T-helper 2 cell treated with Interferon-gamma antibody and Interleukin-4, amounts not matched to agents 5 μg/mL and 100 μg/mL, for 36 hours (primary cell): Measurements from ENCODE around the gene METTL27.
"Not testable (repeated sequence)": the region's sequence is repeated elsewhere in the genome, so short reads cannot be mapped to it uniquely, and the experiment has no call there.

Experiments
- DNase-seq: peaks from one replicate; pipeline ENCODE4 v3.0.0; 2021; ENCODE audit warnings: low spot score
- H3K27ac Mint-ChIP-seq: one replicate; pipeline ENCODE4 v1.8.0; 2021; ENCODE audit warnings: mild to moderate bottlenecking, mixed read lengths
- H3K27me3 Mint-ChIP-seq: one replicate; pipeline ENCODE4 v1.8.0; 2021; ENCODE audit warnings: low read depth, mixed read lengths
- H3K36me3 Mint-ChIP-seq: one replicate; pipeline ENCODE4 v1.8.0; 2021; ENCODE audit warnings: low read depth, mixed read lengths
- H3K4me1 Mint-ChIP-seq: one replicate; pipeline ENCODE4 v1.8.0; 2021; ENCODE audit warnings: low read depth, mixed read lengths
- H3K4me3 Mint-ChIP-seq: one replicate; pipeline ENCODE4 v1.8.0; 2022; ENCODE audit warnings: mild to moderate bottlenecking, moderate library complexity, mixed read lengths
- H3K9me3 Mint-ChIP-seq: one replicate; pipeline ENCODE4 v1.8.0; 2021; ENCODE audit warnings: mixed read lengths

The METTL27 gene, protein sequence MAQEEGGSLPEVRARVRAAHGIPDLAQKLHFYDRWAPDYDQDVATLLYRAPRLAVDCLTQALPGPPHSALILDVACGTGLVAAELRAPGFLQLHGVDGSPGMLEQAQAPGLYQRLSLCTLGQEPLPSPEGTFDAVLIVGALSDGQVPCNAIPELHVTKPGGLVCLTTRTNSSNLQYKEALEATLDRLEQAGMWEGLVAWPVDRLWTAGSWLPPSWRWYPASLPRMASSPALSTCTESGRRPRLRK

DNA sequence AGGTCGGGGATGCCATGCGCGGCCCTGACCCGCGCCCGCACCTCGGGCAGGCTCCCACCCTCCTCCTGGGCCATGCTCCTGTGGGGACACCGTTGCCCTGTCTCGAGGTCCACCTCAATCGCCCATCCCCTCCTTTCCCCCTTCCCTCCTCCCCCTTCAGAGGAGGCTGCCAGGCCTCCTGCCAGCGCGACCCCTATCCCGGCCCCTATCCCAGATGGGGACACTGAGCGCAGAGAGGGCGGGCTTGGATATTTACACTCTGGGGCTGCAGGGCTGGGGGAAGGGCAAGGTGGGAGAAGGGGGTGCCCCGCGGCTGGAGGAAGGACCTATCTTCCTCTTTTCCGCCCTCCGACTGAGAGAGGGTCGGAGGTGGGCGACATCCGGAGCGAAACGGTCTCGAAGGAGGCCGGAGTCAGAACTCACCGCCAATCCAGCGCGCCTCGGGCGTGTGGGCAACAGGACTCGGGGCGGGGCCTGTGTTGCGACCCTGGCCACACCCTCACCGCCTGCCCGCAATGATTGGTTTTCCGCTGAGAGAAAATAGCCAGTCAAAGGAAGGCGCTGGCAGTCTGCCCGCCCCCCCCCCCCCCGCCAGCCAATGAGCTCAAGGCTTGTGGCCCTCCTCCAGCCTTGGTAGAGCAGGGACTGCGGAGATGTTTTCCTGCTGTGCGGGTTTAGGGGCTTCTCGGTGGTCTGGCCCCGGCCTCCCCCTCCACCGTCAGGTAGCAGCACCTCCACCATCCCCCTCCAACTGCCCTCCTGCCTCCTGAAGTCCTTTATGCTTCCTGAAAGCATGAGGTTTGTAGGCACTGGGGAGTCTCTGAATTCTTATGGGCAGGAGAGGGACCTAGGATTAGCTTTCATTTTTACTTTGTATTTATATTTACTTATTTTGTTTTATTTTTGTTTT is at the start of gene METTL27:
TSS of gene METTL27 (minus strand) at position 450 of the 910 bp plus-strand sequence. CDS start at position 74, 376 bp downstream.
- Mint-ChIP-seq H3K27ac (peak within 1 kb of the TSS; percentile 80), H3K4me3 (peak within 1 kb of the TSS; percentile 90), H3K36me3 (no peaks in the 10 kb centered on the region), H3K9me3 (no peaks in the 10 kb centered on the region), H3K27me3 (peaks cover 17% of the 10 kb centered on the region), H3K4me1 (peaks cover 20% of the 10 kb centered on the region)
- peak; percentile 92 for DNase-seq

DNA sequence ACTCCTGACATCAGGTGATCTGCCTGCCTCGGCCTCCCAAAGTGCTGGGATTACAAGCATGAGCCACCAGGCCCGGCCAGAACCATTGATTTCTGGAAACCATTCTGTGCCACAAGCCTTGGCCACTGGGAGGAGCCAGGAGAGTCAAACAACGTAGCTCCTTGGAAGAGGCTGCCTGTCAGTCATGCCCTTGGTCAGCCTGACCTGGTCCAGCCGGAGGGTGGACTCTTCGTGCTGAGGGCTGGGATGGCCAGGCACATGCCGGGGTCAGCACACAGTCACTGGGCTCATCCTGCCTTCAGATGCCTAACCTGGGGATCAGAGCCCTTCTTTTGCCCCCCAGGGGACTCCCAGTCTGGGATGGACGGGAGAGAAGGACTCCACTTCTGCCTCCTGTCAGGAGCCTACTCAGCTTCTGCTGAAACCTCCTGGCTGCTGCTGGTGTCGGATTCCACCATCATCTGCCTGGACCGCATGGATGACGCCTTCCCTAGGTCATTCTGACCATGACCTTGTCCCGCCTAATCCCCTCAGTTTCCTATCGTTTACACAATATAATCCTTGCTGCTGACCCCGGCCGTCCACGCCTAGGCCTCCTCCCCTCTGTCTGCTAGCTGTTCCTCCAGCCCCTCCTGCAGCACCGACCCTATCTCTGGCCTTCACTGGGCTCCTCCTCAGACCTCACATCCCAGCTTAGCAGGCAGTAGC is 49.0 kb upstream of the METTL27 start:
- Mint-ChIP-seq H3K9me3 (no peaks in the 10 kb centered on the region), H3K27me3 (peaks cover 10% of the 10 kb centered on the region), H3K4me3 (no peak overlapping the region), H3K36me3 (no peaks in the 10 kb centered on the region), H3K27ac (no peak overlapping the region), H3K4me1 (peaks cover 3% of the 10 kb centered on the region)
- no peak for DNase-seq

DNA sequence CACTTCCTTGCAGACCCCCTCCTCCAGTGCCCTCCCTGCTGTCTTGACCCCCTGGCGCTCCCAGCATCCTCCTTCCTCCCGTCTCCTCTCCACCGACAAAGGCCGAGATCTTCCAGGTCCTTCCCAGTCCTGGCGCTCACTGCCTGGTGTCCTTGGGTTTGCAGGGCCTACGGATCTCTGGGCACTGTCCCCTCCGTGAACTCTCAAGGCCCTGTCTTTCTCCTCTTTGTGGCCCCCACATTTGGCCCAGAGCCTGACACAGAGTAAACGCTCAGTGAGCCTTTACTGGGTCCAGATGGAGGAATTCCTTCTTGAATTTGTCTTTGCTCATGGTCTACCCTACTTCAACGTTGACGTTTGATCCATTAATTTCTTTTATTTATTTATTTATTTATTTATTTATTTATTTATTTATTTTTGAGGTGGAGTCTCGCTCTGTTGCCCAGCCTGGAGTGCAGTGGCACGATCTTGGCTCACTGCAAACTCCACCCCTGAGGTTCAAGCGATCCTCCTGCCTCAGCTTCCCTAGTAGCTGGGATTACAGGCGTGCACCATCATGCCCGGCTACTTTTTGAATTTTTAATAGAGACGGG is 48.3 kb upstream of the METTL27 start:
- Mint-ChIP-seq H3K4me1 (peaks cover 5% of the 10 kb centered on the region), H3K36me3 (no peaks in the 10 kb centered on the region), H3K9me3 (no peaks in the 10 kb centered on the region), H3K27me3 (peaks cover 16% of the 10 kb centered on the region), H3K4me3 (no peak overlapping the region), H3K27ac (no peak overlapping the region)
- no peak for DNase-seq

DNA sequence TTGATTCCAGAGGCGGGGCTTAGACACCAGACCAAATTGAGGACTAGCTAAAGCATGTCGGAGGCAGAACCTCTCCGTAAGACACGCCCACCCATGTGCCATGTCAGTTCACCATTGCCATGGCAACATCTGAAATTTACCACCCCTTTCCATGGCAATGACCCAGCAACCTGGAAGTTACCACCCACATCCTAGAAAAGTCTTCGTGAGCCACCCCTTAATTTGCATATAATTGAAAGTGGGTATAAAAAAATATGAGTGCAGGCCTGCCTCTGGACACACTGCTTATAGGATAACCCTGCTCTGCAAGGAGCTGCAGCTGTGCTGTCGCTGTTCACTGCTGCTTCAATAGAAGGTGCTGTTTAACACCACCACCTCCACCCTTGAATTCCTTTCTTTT is 46.6 kb upstream of the METTL27 start:
- DNase-seq = no peak
- Mint-ChIP-seq H3K27me3 (peaks cover 22% of the 10 kb centered on the region), H3K4me1 (peaks cover 5% of the 10 kb centered on the region), H3K4me3 (no peak overlapping the region), H3K36me3 (no peaks in the 10 kb centered on the region), H3K27ac (no peak overlapping the region), H3K9me3 (no peaks in the 10 kb centered on the region)

DNA sequence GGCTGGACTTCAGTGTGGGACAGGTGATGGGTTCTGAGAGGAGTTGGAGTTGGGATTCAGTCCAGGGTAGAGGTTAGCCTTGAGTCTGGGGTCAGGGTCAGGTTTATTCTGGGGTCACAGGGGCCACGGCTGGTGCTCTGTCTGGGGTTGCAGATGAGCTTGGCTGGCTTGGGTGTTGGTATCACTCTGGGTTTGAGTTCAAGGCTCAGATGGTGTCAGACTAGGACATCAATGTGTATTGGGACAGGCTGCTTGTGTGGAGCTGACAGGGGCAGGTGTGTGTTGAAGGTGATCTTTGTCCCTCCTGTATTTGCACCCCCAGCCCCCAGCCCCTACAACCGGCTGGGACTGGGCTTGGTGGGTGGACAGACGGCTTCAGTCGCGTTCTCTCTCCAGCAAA is 45.4 kb upstream of the METTL27 start:
- no peak overlapping the region for H3K27ac Mint-ChIP-seq
- peaks cover 22% of the 10 kb centered on the region for H3K27me3 Mint-ChIP-seq
- no peaks in the 10 kb centered on the region for H3K9me3 Mint-ChIP-seq
- no peaks in the 10 kb centered on the region for H3K36me3 Mint-ChIP-seq
- no peak for DNase-seq
- peaks cover 5% of the 10 kb centered on the region for H3K4me1 Mint-ChIP-seq
- no peak overlapping the region for H3K4me3 Mint-ChIP-seq

DNA sequence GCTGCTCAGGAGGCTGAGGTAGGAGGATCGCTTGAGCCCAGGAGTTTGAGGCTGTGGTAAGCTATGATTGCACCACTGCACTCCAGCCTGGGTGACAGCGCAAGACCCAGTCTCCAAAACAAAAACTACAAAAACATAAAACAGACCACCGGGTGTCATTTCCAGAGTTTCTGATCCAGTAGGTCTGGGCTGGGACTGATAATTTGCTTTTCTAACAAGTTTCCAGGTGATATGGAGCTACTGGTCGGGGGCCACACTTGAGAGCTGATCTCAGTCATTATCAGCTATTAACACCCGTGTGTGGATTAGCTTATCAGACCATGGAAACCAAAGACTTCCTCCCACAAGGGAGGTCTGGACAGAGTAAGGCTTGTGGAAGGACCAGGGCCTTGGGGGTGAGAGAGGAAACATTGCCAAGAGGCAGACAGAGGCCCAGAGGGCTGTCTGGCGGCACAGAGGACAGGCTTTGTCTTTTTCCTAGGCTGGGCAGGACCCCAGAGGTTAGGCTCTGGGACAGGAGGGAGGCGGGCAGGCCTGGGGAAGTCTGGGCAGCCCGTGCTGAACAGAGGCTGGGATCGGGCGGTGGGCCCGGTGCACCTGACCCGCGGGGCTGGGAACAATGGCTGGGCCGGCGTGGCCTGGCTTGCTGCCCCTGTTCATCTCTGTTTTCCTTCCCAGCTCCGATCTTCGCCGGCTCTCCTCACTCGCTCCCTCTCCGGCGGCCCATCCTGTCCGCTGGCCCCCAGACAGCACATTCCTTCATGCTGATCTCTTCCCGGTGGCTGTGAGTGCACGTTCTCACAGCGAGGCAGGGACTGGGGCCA is 43.9 kb upstream of the METTL27 start:
- Mint-ChIP-seq H3K9me3 (no peaks in the 10 kb centered on the region), H3K4me3 (no peak overlapping the region), H3K36me3 (no peaks in the 10 kb centered on the region), H3K4me1 (peaks cover 5% of the 10 kb centered on the region), H3K27me3 (peaks cover 20% of the 10 kb centered on the region), H3K27ac (no peak overlapping the region)
- DNase-seq = no peak

DNA sequence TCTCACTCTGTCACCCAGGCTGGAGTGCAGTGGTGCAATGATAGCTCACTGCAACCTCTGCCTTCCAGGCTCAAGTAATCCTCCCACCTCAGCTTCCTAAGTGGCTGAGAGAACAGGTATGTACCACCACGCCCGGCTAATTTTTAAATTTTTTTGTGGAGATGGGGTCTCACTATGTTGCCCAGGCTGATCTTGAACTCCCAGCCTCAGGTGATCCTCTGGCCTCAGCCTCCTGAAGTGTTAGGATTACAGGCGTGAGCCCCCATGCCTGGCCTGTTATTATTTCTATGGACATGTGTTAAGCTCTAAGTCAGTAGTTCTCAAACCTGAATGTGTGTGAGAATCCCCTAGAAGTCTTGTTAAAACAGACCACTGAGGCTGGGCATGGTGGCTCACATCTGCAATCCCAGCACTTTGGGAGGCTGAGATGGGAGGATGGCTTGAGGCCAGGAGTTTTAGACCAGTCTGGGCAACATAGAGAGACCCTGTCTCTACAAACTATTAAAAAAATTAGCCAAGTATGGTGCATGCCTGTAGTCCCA is 43.2 kb upstream of the METTL27 start:
- no peaks in the 10 kb centered on the region for H3K9me3 Mint-ChIP-seq
- no peaks in the 10 kb centered on the region for H3K36me3 Mint-ChIP-seq
- H3K27ac Mint-ChIP-seq = no peak overlapping the region
- no peak for DNase-seq
- H3K4me3 Mint-ChIP-seq = no peak overlapping the region
- peaks cover 3% of the 10 kb centered on the region for H3K4me1 Mint-ChIP-seq
- H3K27me3 Mint-ChIP-seq = peaks cover 20% of the 10 kb centered on the region

DNA sequence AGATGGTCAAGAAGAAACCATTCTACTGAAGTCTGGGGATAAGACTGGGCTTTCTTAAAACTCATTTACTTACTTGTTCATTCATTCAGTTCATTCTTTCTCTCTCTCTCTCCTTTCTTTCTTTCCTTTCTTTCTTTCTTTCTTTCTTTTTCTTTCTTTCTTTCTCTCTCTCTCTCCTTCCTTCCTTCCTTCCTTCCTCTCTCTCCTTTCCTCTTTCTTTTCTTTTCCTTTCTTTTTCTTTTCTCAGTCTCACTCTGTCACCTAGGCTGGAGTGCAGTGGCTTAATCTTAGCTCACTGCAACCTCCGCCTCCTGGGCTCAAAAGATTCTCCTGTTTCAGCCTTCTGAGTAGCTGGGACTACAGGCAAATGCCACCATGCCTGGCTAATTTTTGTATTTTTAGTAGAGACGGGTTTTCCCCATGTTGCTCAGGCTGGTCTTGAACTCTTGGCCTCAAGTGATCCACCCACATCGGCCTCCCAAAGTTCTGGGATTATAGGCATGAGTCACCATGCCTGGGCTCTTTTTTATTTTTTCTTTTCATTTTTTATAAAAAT is 42.6 kb upstream of the METTL27 start:
- DNase-seq, H3K4me3 Mint-ChIP-seq, H3K4me1 Mint-ChIP-seq, H3K9me3 Mint-ChIP-seq, H3K27ac Mint-ChIP-seq, H3K36me3 Mint-ChIP-seq: not testable (repeated sequence)
- H3K27me3 Mint-ChIP-seq = peaks cover 20% of the 10 kb centered on the region

DNA sequence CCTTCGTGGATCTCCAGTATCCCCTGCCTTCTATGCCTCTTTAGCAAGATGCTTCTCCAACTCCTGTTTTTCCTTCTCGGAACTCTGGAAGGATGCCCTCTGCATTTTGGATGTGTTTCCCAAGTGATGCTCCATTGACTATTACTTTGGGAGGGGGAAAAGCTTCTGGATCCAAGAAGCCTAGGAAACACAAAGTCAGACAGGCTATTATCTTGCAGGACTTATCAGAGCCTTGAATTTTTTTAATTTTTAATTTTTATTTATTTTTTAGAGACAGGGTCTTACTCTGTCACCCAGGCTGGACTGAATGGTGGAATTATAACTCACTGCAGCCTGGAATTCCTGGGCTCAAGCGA is 39.7 kb upstream of the METTL27 start:
- Mint-ChIP-seq H3K9me3 (no peaks in the 10 kb centered on the region), H3K4me1 (peaks cover 2% of the 10 kb centered on the region), H3K27ac (no peak overlapping the region), H3K36me3 (no peaks in the 10 kb centered on the region), H3K27me3 (peaks cover 12% of the 10 kb centered on the region), H3K4me3 (no peak overlapping the region)
- no peak for DNase-seq

DNA sequence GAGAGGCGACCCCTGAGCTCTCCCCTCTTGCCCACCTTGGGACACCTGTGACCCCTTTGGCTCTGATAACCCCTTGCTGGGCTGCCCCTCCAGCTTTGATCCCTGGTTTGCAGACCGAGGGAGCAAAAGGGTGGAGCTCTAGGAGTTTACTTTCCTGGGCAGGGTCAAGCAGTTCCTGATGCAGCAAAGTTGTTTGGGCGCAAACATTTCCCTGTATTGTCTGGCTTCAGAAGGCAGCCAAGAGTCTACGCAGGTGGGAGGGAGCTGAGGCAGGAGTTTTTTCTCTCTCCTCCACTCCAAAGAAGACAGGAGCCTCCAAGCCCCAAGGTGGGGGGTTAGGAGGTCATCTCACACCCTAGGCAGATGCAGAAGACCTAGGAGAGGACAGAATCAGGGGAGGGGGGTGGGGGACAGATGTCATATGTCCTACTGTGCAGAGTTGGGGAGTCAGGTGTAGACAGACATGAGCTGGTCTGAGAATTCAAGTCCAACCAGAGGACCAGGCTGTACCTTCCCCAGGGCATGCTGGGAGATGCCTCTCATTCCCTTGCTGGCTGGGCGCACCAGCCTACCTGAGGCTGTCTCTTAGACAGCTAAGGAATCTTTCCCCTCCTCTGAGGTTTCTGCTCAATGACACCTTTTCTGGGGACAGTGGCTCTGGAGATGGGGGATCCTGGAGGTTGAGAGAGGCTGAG is 39.2 kb upstream of the METTL27 start:
- Mint-ChIP-seq H3K9me3 (no peaks in the 10 kb centered on the region), H3K27me3 (peaks cover 12% of the 10 kb centered on the region), H3K4me1 (peaks cover 2% of the 10 kb centered on the region), H3K27ac (no peak overlapping the region), H3K4me3 (no peak overlapping the region), H3K36me3 (no peaks in the 10 kb centered on the region)
- DNase-seq = no peak

DNA sequence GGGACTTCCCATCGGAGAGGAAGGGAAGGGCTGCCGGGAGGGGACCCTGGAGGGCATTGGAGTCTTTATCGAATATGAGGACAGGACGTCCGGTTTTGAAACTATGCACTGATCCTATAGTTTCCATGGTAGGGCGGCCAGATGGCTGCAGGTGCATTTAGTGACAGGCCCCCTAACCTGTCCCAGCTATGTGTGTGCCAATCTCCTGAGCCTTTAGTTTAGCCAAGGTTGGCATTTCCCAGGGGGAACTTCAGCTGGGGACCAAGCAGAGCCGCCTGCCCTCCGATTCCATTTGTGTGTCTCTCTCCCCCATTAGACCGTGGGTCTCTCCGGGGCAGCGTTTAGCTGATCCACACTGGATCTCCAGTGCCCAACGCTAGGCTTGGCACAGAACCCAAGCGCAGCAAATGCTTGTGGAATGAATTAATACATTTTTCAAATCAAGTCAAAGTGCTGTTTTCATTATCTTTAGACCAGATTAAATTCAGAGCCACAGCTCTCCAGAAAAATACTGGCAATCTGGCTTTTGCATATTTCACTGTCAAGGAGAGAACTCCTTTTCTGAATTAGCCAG is 38.5 kb upstream of the METTL27 start:
- Mint-ChIP-seq H3K27me3 (peaks cover 8% of the 10 kb centered on the region), H3K9me3 (no peaks in the 10 kb centered on the region), H3K27ac (no peak overlapping the region), H3K36me3 (no peaks in the 10 kb centered on the region), H3K4me1 (no peaks in the 10 kb centered on the region), H3K4me3 (no peak overlapping the region)
- no peak for DNase-seq

DNA sequence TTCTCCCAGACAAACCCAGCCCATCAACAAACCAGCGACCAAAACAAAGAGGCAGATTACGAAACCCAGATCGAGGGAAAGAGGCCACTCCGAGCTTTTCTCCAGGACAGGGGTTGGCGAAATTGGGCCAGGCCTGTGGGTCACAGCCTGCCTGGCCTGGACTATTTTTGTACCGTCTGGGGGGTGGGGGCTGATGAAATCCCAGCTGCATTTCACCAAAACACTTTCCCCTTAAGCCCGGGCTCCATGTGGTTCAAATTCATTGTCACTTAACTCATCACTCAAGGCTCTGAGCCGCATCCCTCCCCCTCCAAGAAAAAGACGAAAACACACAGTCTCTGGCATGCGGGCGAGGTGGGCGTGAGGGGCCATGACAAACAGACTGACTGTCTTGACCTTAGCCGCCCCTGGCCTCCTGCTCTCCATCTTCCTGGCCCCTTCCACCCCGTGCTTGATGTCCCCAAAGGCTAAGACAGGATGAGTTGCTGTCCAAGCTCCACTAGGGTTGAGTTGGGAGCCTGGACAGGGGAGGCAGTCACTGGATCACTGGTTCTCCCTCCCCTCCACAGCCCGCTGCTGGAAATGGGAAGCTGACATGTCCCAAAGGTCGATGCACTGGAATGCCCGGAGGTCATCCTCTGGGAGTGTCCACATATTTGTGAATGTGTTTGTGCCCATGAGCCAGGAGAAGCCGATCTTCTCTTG is 37.8 kb upstream of the METTL27 start:
- H3K27ac Mint-ChIP-seq = no peak overlapping the region
- no peaks in the 10 kb centered on the region for H3K4me1 Mint-ChIP-seq
- H3K27me3 Mint-ChIP-seq = peaks cover 2% of the 10 kb centered on the region
- no peaks in the 10 kb centered on the region for H3K9me3 Mint-ChIP-seq
- H3K36me3 Mint-ChIP-seq = no peaks in the 10 kb centered on the region
- no peak overlapping the region for H3K4me3 Mint-ChIP-seq
- DNase-seq = no peak
